GM20431 (cell line): ENCODE results near the gene LAMTOR1.

Experiments
- in situ Hi-C: fragments of 300-500 bp; cut with MseI, MboI; formaldehyde crosslinking; loops from one replicate; pipeline ENCODE4 v1.15.0; 2020; ENCODE audit warnings: low sequenced_read_pairs; ENCODE audit not compliant: unreplicated experiment

Gene LAMTOR1

GRCh38 chr11:72122607-72123006, 19.5 kb upstream of the LAMTOR1 start:
- in situ Hi-C loops = no loop called here

GRCh38 chr11:72120930-72121329, 17.8 kb upstream of the LAMTOR1 start:
- in situ Hi-C loops = no loop called here

GRCh38 chr11:72119198-72119597, 16.1 kb upstream of the LAMTOR1 start:
- in situ Hi-C loops = no loop called here

GRCh38 chr11:72116019-72116755, 13.1 kb upstream of the LAMTOR1 start:
- in situ Hi-C loops = no loop called here

- in situ Hi-C loops = no loop called here
These were observed 11.5 kb upstream of the LAMTOR1 start for GRCh38 chr11:72114570-72114969.

- in situ Hi-C loops = no loop called here
These were observed 10.1 kb upstream of the LAMTOR1 start for GRCh38 chr11:72112978-72113808.

- in situ Hi-C loops = no loop called here
These were observed 9.3 kb upstream of the LAMTOR1 start, which contains the start of gene ANAPC15 for GRCh38 chr11:72112143-72112977. Gene ANAPC15, minus strand, starts transcription at chr11:72112695. Its CDS starts 1,419 bp downstream, at chr11:72111276.

GRCh38 chr11:72111300-72112142, 8.4 kb upstream of the LAMTOR1 start:
- in situ Hi-C loops = no loop called here

GRCh38 chr11:72105888-72106287, 2.8 kb upstream of the LAMTOR1 start, which contains the start of gene TOMT:
Gene TOMT, plus strand, starts transcription at chr11:72105924. Its CDS starts 28 bp downstream, at chr11:72105952.
- in situ Hi-C loops = no loop called here

GRCh38 chr11:72103754-72104167, 664 bp upstream of the LAMTOR1 start:
- in situ Hi-C loops = no loop called here

- in situ Hi-C loops = no loop called here
These were observed 509 bp downstream of the LAMTOR1 start for GRCh38 chr11:72102631-72102945.

- in situ Hi-C loops = no loop called here
These were observed 935 bp downstream of the LAMTOR1 start for GRCh38 chr11:72102162-72102561.

- in situ Hi-C loops = no loop called here
These were observed 2.6 kb downstream of the LAMTOR1 start for GRCh38 chr11:72100462-72100861.

- in situ Hi-C loops = no loop called here
These were observed 3.1 kb downstream of the LAMTOR1 start for GRCh38 chr11:72100009-72100408.

GRCh38 chr11:72098741-72099140, 4.4 kb downstream of the LAMTOR1 start:
- in situ Hi-C loops = loop anchor here (10.0 kb wide), 1 partner anchor 64 kb away; no protein-coding TSS in a partner anchor

GRCh38 chr11:72091292-72091691, 11.8 kb downstream of the LAMTOR1 start:
- in situ Hi-C loops = loop anchor here (10.0 kb wide), 1 partner anchor 56 kb away; no protein-coding TSS in a partner anchor

GRCh38 chr11:72088076-72088808, 14.9 kb downstream of the LAMTOR1 start:
- in situ Hi-C loops = no loop called here

GRCh38 chr11:72085621-72086351, 17.3 kb downstream of the LAMTOR1 start:
- in situ Hi-C loops = no loop called here
